B cell (primary cell): ENCODE measurements around the gene ODAD4. TPM values are rescaled to one million over a fixed set of nuclear protein-coding genes. Genes with fewer than 3 reads are reported as not detected.

Experiments used
- ATAC-seq: fragments of 200-7000 bp; cut with Tn5 transposase; one replicate; pipeline ENCODE4 v1.10.0; 2021; ENCODE audit warnings: low read depth, mild to moderate bottlenecking, moderate number of reproducible peaks, moderate library complexity
- CTCF ChIA-PET: fragments of 350-600 bp; sonication (Branson Sonifier 250); formaldehyde crosslinking; loops from one replicate; lab custom pipeline; 2021; ENCODE audit warnings: antibody characterized with exemption, inconsistent platforms; lab: Charles Lee
- POLR2A ChIA-PET: fragments of 350-600 bp; sonication (Branson Sonifier 250); formaldehyde crosslinking; loops from one replicate; lab custom pipeline; 2021; ENCODE audit warnings: antibody characterized with exemption; lab: Charles Lee
- DNase-seq: peaks from one replicate; pipeline ENCODE4 v3.0.0; 2013
- H2AFZ ChIP-seq: 2 replicates; pipeline ENCODE4 v1.6.1; 2012; ENCODE audit warnings: mild to moderate bottlenecking, low read depth, low read length; ENCODE audit not compliant: insufficient read depth, poor library complexity, severe bottlenecking
- H3K27ac ChIP-seq, 2 donors: 1 replicate in 1 of 2; 2 replicates in 1 of 2; pipeline ENCODE4 v1.5.1; 2012 to 2013; ENCODE audit warnings: low read length in 2 of 2, mild to moderate bottlenecking in 2 of 2, moderate library complexity in 1 of 2
- H3K27me3 ChIP-seq, 4 experiments: fragments of 200-600 bp in 1 of 4; sonication (generic) in 1 of 4; replicated peaks in 1 of 4; 1 replicate in 2 of 4; 2 replicates in 2 of 4; pipeline versions ENCODE4 v1.6.1 to v1.7.0; 2013 to 2016; ENCODE audit warnings: low read length in 3 of 4, mild to moderate bottlenecking in 2 of 4, mixed read lengths in 1 of 4, moderate library complexity in 1 of 4; ENCODE audit not compliant: insufficient read depth in 4 of 4, control insufficient read depth in 3 of 4; ENCODE audit errors: control extremely low read depth in 1 of 4
- H3K36me3 ChIP-seq, 2 experiments: replicated peaks in 1 of 2; 1 replicate in 1 of 2; 2 replicates in 1 of 2; pipeline versions ENCODE4 v1.6.1 to v1.7.1; 2013; ENCODE audit warnings: low read length in 1 of 2; ENCODE audit not compliant: insufficient read depth in 2 of 2, control insufficient read depth in 1 of 2; ENCODE audit errors: control extremely low read depth in 1 of 2, extremely low read depth in 1 of 2
- H3K4me1 ChIP-seq, 2 donors: fragments of 200-600 bp in 1 of 2; sonication (generic) in 1 of 2; 1 replicate in 1 of 2; 2 replicates in 1 of 2; pipeline versions ENCODE4 v1.5.1 to v1.6.1; 2013 to 2017; ENCODE audit warnings: low read length in 2 of 2; ENCODE audit not compliant: control insufficient read depth in 2 of 2, insufficient read depth in 2 of 2
- H3K4me2 ChIP-seq: replicated peaks from 2 replicates; pipeline ENCODE3; 2012; ENCODE audit warnings: mild to moderate bottlenecking, low read depth, low read length; ENCODE audit not compliant: poor library complexity, severe bottlenecking
- H3K4me3 ChIP-seq, 5 experiments: fragments of 200-600 bp in 1 of 5; sonication (generic) in 1 of 5; 1 replicate in 3 of 5; 2 replicates in 2 of 5; pipeline versions ENCODE4 v1.5.1 to v1.7.0; 2011 to 2016; ENCODE audit warnings: low read length in 4 of 5, mild to moderate bottlenecking in 4 of 5, low read depth in 2 of 5, control low read depth in 1 of 5, moderate library complexity in 1 of 5; ENCODE audit not compliant: insufficient read depth in 1 of 5; ENCODE audit errors: control extremely low read depth in 1 of 5, extremely low read depth in 1 of 5
- H3K79me2 ChIP-seq: fragments of 200-600 bp; sonication (generic); one replicate; pipeline ENCODE4 v1.6.0; 2016; ENCODE audit warnings: low read length; ENCODE audit not compliant: control insufficient read depth, insufficient read depth
- H3K9ac ChIP-seq: fragments of 200-600 bp; sonication (generic); 2 replicates; pipeline ENCODE4 v1.6.1; 2017; ENCODE audit warnings: mild to moderate bottlenecking, low read length, moderate library complexity
- H3K9me3 ChIP-seq, 3 donors: one replicate each; pipeline versions ENCODE4 v1.6.1 to v1.7.1; 2013; ENCODE audit warnings: low read length in 2 of 3; ENCODE audit not compliant: control insufficient read depth in 2 of 3, insufficient read depth in 1 of 3; ENCODE audit errors: control extremely low read depth in 1 of 3
- H4K20me1 ChIP-seq: 2 replicates; pipeline ENCODE4 v1.6.0; 2012; ENCODE audit warnings: mild to moderate bottlenecking, low read length; ENCODE audit not compliant: insufficient read depth, control insufficient read depth, poor library complexity, severe bottlenecking
- H3K27ac Mint-ChIP-seq: one replicate; pipeline ENCODE4 v1.8.0; 2021; ENCODE audit warnings: mixed read lengths
- H3K27me3 Mint-ChIP-seq: one replicate; pipeline ENCODE4 v1.8.0; 2021; ENCODE audit warnings: mixed read lengths
- H3K4me1 Mint-ChIP-seq: one replicate; pipeline ENCODE4 v1.8.0; 2021; ENCODE audit warnings: mixed read lengths
- H3K4me3 Mint-ChIP-seq: one replicate; pipeline ENCODE4 v1.8.0; 2021; ENCODE audit warnings: mixed read lengths
- H3K9me3 Mint-ChIP-seq: one replicate; pipeline ENCODE4 v1.8.0; 2022; ENCODE audit warnings: mixed read lengths; ENCODE audit not compliant: insufficient read depth
- EZH2 ChIP-seq: IDR thresholded peaks from 2 replicates; pipeline ENCODE4 v1.6.1; 2012; ENCODE audit warnings: borderline replicate concordance, low read depth, mild to moderate bottlenecking, moderate library complexity, low read length; ENCODE audit not compliant: insufficient read depth, poor library complexity, severe bottlenecking
- WGBS: methylation state at CpG from one replicate; pipeline ENCODE4 v1.1.5; 2013; ENCODE audit warnings: missing lambda C conversion rate; ENCODE audit not compliant: insufficient coverage; 5-methylcytosine and 5-hydroxymethylcytosine counted together
- intact Hi-C: fragments of 100-400 bp; cut with micrococcal nuclease; formaldehyde crosslinking; loops from one replicate; pipeline ENCODE4 v1.10.0; 2022
- polyA plus RNA-seq: library from polyadenylated mRNA; depleted of rRNA; stranded (reverse); fragments of >200 nt; gene quantifications from 2 replicates; pipeline ENCODE4 v1.2.3, GENCODE V29; 2012
- total RNA-seq, 2 donors: library from RNA; stranded (reverse); fragments of 120-200 nt in 1 of 2; gene quantifications; 1 replicate in 1 of 2; 2 replicates in 1 of 2; pipeline versions ENCODE4 v1.2.3 to v1.2.4, GENCODE V29; 2013 to 2022
- TF ChIP-seq, protein P1 (sequence below): fragments of 200-600 bp; IDR thresholded peaks from one replicate; pipeline ENCODE4 v1.8.0; 2022; ENCODE audit warnings: antibody characterized with exemption, mild to moderate bottlenecking

ODAD4 gene
- total and polyA plus RNA-seq, 2 donors (not counting 1 experiment from before 2014, with no cell fraction given) = 0.27 TPM; not detected in 1

DNA sequence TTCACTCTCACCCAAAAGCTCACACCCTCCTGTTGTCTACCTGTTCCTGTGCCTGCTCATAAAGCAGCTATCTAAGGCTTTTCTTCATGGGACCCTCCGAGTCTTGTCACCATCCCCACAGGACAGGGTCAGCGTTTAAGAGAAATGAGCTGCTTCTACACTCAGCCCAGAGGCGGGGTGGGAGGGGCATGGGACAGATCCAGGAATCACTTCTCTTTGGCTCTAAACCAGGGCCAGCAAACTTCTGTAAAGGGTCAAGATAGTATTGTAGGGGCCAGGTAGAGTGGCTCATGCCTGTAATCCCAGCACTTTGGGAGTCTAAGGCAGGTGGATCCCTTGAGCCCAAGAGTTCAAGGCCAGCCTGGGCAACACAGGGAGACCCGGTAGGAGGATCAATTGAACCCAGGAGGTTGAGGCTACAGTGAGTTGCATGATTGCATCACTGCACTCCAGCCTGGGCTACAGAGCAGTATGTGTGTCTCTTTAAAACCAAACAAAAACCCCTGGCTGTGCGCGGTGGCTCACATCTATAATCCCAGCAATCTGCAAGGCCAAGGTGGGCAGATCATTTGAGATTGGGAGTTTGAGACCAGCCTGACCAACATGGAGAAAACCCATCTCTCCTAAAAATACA lies 42.0 kb upstream of the ODAD4 start:
- TF ChIP-seq, protein P1, sequence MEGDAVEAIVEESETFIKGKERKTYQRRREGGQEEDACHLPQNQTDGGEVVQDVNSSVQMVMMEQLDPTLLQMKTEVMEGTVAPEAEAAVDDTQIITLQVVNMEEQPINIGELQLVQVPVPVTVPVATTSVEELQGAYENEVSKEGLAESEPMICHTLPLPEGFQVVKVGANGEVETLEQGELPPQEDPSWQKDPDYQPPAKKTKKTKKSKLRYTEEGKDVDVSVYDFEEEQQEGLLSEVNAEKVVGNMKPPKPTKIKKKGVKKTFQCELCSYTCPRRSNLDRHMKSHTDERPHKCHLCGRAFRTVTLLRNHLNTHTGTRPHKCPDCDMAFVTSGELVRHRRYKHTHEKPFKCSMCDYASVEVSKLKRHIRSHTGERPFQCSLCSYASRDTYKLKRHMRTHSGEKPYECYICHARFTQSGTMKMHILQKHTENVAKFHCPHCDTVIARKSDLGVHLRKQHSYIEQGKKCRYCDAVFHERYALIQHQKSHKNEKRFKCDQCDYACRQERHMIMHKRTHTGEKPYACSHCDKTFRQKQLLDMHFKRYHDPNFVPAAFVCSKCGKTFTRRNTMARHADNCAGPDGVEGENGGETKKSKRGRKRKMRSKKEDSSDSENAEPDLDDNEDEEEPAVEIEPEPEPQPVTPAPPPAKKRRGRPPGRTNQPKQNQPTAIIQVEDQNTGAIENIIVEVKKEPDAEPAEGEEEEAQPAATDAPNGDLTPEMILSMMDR = no peak
- peaks cover 7 to 80% of the 10 kb centered on the region in 2 experiments for H3K36me3 ChIP-seq
- no peaks in the 10 kb centered on the region for H3K4me1 ChIP-seq
- Mint-ChIP-seq H3K27me3 (no peaks in the 10 kb centered on the region), H3K9me3 (no peaks in the 10 kb centered on the region), H3K27ac (no peak overlapping the region), H3K4me1 (no peaks in the 10 kb centered on the region), H3K4me3 (no peak overlapping the region)
- WGBS = 100% methylated on average over 4 of the region's 6 CpGs
- ATAC-seq = no peak
- H3K9me3 ChIP-seq = no peaks in the 10 kb centered on the region
- no peaks in the 10 kb centered on the region for H3K27me3 ChIP-seq
- no peak overlapping the region for H3K9ac ChIP-seq
- ChIA-PET POLR2A (no interaction called here), CTCF (interaction anchor here (0.6 kb wide), 1 partner anchor 541 kb away, joined by 3 read pairs; no protein-coding TSS in a partner anchor)
- no peak overlapping the region for H3K4me3 ChIP-seq
- no peaks in the 10 kb centered on the region for H3K79me2 ChIP-seq
- no peak for DNase-seq
- no peaks in the 10 kb centered on the region for H4K20me1 ChIP-seq
- no peak overlapping the region for H3K4me2 ChIP-seq
- H3K27ac ChIP-seq = no peak overlapping the region
- intact Hi-C loops = no loop called here
- H2AFZ ChIP-seq = no peak overlapping the region

DNA sequence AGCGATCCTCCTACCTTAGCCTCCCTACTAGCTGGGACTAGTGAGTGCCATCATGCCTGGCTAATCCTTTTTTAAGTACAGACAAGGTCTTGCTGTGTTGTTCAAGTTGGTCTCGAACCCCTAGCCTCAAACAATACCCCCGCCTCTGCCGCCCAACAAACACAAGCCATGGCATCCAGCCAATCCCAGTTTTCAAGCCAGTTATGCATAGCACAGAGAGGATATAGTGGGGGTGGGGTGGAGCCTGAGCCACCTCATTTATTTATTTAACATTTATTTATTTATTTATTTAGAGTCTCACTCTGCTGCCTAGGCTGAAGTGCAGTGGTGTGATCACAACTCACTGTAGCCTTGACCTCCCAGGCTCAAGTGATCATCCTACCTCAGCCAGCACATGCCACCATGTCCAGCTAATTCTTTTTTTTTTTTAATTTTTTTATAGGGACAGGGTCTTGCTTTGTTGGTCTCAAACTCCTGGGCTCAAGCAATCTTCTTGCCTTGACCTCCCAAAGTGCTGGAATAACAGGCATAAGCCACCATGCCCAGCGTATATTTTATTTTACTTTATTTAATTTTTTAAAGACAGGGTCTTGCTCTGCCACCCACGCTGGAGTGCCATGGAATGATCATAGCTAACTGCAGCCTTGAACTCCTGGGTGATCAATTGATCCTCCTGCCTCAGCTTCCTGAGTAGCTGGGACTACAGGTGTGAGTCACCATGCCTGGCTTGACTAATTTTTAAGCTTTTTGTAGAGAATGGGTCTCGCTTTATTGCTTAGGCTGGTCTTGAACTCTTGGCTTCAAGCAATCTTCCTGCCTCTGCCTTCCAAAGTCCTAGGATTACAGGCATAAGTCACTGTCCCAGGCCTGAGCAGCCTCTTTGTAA lies 39.0 kb upstream of the ODAD4 start:
- ChIA-PET POLR2A (no interaction called here), CTCF (interaction anchor here (0.6 kb wide), 1 partner anchor 133 kb away, joined by 4 read pairs; no protein-coding TSS in a partner anchor)
- Histone ChIP-seq H3K36me3 (peaks cover 0 to 72% of the 10 kb centered on the region in 2 experiments), H3K4me3 (no peak overlapping the region), H3K27me3 (no peaks in the 10 kb centered on the region), H3K9me3 (no peaks in the 10 kb centered on the region), H3K27ac (no peak overlapping the region), H3K4me1 (no peaks in the 10 kb centered on the region), H3K4me2 (no peak overlapping the region), H3K9ac (no peak overlapping the region), H3K79me2 (no peaks in the 10 kb centered on the region), H4K20me1 (no peaks in the 10 kb centered on the region), H2AFZ (no peak overlapping the region)
- H3K27ac Mint-ChIP-seq = no peak overlapping the region
- WGBS = 100% methylated on average over 2 of the region's 7 CpGs
- H3K9me3 Mint-ChIP-seq = no peaks in the 10 kb centered on the region
- no peaks in the 10 kb centered on the region for H3K4me1 Mint-ChIP-seq
- TF ChIP-seq EZH2 = no peak
- TF ChIP-seq, protein P1 = no peak
- no peak for ATAC-seq
- DNase-seq = no peak
- H3K27me3 Mint-ChIP-seq = no peaks in the 10 kb centered on the region
- intact Hi-C loops = no loop called here
- no peak overlapping the region for H3K4me3 Mint-ChIP-seq
